ENCODE data around the gene ART4. TPM values are rescaled to one million over a fixed set of nuclear protein-coding genes. Genes with fewer than 3 reads are reported as not detected.

The ART4 gene
- total and polyA plus RNA-seq, 2 experiments from 2014 or later: 0.24 TPM; not detected in 1

GRCh38 chr12:14876833-14877232 is 33.5 kb upstream of the ART4 start:
- H3K27ac ChIP-seq: no peak overlapping the region
- H3K27me3 ChIP-seq: no peaks in the 10 kb centered on the region
- peaks cover 11% of the 10 kb centered on the region for H3K4me1 ChIP-seq (ENCODE audit: low read depth)
- no peak overlapping the region for H3K4me3 ChIP-seq
- H3K9me3 ChIP-seq (ENCODE audit: low read depth): no peaks in the 10 kb centered on the region
- no peaks in the 10 kb centered on the region for H3K36me3 ChIP-seq
- TF ChIP-seq CTCF (IDR thresholded peaks at IDR 0.05; ENCODE audit: low read depth, low read length): no peak
- no peak for DNase-seq (ENCODE audit: low read depth in 1 of 2, low spot score in 1 of 2)

DNA sequence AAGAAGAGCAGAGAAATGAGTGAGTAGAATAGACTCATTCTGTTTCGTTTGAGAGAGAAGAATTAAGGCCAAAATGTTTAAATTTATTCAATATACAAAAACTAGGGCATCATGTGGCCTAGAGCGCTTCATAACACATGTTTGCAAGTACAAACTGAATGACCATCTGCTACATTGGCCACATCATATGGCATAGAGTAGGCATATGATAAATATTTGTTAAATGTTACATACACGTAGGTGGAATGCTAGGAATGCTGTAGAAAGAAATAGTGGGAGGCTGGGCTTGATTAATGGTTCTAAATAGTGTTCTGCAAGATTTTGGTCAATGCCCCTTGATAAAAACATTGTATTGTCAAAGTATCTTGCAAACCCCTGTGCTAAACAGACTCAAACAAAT is 31.6 kb upstream of the ART4 start:
- H3K36me3 ChIP-seq: no peaks in the 10 kb centered on the region
- no peak for DNase-seq (ENCODE audit: low read depth in 1 of 2, low spot score in 1 of 2)

DNA sequence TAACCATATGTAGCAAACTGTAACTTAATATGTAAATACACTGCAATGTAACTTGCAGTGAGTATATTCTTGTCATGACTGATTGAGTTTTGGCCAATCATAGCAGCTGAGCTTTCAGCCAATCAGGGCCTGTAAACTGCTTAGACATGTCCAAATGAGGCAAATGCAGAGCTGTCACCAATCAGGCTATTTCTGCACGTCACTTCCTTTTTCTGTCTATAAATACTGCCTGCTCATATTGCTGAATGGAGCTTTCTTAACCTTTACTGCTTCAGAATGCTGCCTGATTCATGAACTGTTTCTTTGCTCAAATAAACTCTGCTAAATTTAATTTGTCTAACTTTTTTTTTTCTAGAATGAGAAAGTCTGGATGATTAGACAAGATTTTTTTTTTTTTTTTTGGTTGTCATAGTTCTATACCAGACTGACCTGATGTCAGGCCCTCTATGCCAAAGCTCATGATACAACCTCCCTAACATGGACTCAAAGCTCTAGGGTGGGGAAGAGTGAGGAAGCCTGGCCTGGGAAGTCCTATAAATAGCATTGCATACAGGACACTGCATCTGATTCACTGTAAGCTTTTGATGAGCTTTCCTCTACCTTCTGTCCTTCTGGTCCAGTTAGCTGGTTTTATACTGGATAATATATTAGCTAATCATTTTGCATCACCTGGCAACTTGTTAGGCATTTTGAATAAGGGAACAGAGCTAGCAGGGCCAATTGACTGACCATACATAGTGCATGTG is 30.3 kb upstream of the ART4 start:
- no peaks in the 10 kb centered on the region for H3K9me3 ChIP-seq (ENCODE audit: low read depth)
- no peak for TF ChIP-seq CTCF (IDR thresholded peaks at IDR 0.05; ENCODE audit: low read depth, low read length)
- no peak overlapping the region for H3K4me3 ChIP-seq
- DNase-seq (ENCODE audit: low read depth in 1 of 2, low spot score in 1 of 2): no peak
- H3K27ac ChIP-seq: no peak overlapping the region
- peaks cover 10% of the 10 kb centered on the region for H3K4me1 ChIP-seq (ENCODE audit: low read depth)
- H3K27me3 ChIP-seq: no peaks in the 10 kb centered on the region
- no peaks in the 10 kb centered on the region for H3K36me3 ChIP-seq

More for the DNA sequence above, 31.6 kb upstream of the ART4 start:
- no peak for TF ChIP-seq CTCF (IDR thresholded peaks at IDR 0.05; ENCODE audit: low read depth, low read length)
- Histone ChIP-seq H3K9me3 (ENCODE audit: low read depth) (no peaks in the 10 kb centered on the region), H3K4me1 (ENCODE audit: low read depth) (peaks cover 11% of the 10 kb centered on the region), H3K27ac (no peak overlapping the region), H3K4me3 (no peak overlapping the region), H3K27me3 (no peaks in the 10 kb centered on the region)

- H3K4me1 ChIP-seq (ENCODE audit: low read depth): peaks cover 6% of the 10 kb centered on the region
- TF ChIP-seq CTCF (IDR thresholded peaks at IDR 0.05; ENCODE audit: low read depth, low read length): no peak
- H3K9me3 ChIP-seq (ENCODE audit: low read depth): no peaks in the 10 kb centered on the region
- DNase-seq (ENCODE audit: low read depth in 1 of 2, low spot score in 1 of 2): no peak
- H3K27me3 ChIP-seq: no peaks in the 10 kb centered on the region
- no peak overlapping the region for H3K4me3 ChIP-seq
- H3K27ac ChIP-seq: no peak overlapping the region
- H3K36me3 ChIP-seq: no peaks in the 10 kb centered on the region
These were observed 28.6 kb upstream of the ART4 start for GRCh38 chr12:14871886-14872285.

DNA sequence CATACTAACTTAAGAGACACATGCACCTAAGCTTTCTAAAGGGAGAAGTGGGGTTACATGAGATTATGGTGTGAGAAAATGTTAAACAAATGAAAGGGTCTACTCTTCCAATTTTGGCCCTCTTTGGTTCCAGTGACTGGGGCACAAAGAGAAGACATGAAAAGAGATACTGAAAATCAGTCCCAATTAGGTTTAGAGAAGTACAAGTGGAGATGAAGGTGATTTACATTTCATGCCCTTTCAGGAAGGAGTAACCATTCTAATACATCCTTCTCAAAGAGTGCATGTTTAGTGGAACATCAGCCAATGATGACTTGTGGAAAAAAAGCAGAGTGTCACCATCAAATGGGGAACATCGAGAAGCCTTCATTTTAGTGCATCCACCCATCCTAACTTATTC is 27.9 kb upstream of the ART4 start:
- H3K9me3 ChIP-seq (ENCODE audit: low read depth): no peaks in the 10 kb centered on the region
- TF ChIP-seq CTCF (IDR thresholded peaks at IDR 0.05; ENCODE audit: low read depth, low read length): no peak
- H3K27me3 ChIP-seq: no peaks in the 10 kb centered on the region
- H3K36me3 ChIP-seq: no peaks in the 10 kb centered on the region
- H3K4me1 ChIP-seq (ENCODE audit: low read depth): peaks cover 6% of the 10 kb centered on the region
- no peak for DNase-seq (ENCODE audit: low read depth in 1 of 2, low spot score in 1 of 2)
- H3K27ac ChIP-seq: no peak overlapping the region
- H3K4me3 ChIP-seq: no peak overlapping the region
